ENCODE measurements around the gene ACTG1. TPM values are rescaled to one million over a fixed set of nuclear protein-coding genes. Genes with fewer than 3 reads are reported as not detected.

Gene ACTG1
- total RNA-seq, 5 donors from 2014 or later (not counting 1 experiment from before 2014, with no cell fraction given): 1,183 to 1,383 (median 1,262) TPM

DNA sequence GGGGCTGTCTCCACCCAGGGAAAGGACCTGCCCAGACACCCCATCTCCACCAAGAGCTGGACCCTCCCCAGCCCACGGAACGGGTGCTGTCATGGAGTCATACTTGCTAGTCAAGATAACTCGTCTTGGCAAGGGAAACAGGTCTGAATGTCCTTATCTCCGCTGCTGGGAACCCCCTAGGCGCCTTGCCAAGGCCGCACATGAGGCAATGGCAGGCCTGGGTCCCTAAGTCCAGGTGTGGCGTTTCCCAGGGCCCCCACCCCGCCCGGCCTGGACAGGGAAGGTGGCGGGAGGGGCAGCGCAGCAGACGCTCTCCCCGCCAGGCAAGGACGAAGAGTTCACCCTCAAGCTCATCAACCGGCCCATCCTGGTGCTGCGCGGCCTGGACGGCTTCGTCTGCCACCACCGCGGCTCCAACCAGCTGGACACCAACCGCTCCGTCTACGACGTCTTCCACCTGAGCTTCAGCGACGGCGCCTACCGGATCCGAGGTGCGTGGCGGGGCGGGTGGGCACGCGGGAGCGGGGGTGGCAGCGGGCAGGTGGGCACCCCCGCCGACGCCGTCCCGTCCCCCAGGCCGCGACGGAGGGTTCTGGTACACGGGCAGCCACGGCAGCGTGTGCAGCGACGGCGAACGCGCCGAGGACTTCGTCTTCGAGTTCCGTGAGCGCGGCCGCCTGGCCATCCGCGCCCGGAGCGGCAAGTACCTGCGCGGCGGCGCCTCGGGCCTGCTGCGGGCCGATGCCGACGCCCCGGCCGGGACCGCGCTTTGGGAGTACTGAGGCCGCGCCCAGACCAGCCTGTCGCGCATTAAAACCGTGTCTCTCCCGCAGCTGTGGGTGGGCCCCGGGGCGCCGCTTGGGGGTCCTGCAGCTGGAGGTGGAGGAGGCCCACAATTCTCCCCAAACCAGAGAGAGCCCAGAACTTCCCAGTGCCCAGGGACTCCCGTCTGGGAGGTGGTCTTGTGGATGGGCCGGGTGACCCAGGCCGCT lies 24.0 kb upstream of the ACTG1 start:
- Histone ChIP-seq H3K4me1 (ENCODE audit: control insufficient read depth in 1 of 2, extremely low read depth in 1 of 2, insufficient read depth in 2 of 2, low read length in 2 of 2) (peaks cover 0 to 26% of the 10 kb centered on the region in 2 experiments), H3K4me3 (ENCODE audit: control insufficient read depth in 1 of 2, extremely low read depth in 1 of 2, low read length in 1 of 2) (no peak overlapping the region), H3K9me3 (no peaks in the 10 kb centered on the region), H3K27me3 (replicated peaks in 1 of 2; ENCODE audit: control insufficient read depth in 2 of 2, extremely low read depth in 1 of 2, insufficient read depth in 2 of 2, low read length in 1 of 2) (peaks cover 8 to 63% of the 10 kb centered on the region in 2 experiments), H3K27ac (ENCODE audit: low read length) (no peak overlapping the region), H3K36me3 (ENCODE audit: control insufficient read depth in 2 of 2, extremely low read depth in 1 of 2, insufficient read depth in 1 of 2, low read length in 1 of 2) (peaks cover 5 to 14% of the 10 kb centered on the region in 2 donors)
- peaks cover 0 to 3% (median 0%) of the 10 kb centered on the region in 3 donors for H3K4me1 Mint-ChIP-seq
- H3K9me3 Mint-ChIP-seq: no peaks in the 10 kb centered on the region
- DNase-seq: peak in 1 of 35 experiments; percentile 27
- H3K36me3 Mint-ChIP-seq: peaks cover 11% of the 10 kb centered on the region
- H3K4me3 Mint-ChIP-seq: no peak overlapping the region
- H3K27ac Mint-ChIP-seq: no peak overlapping the region
- POLR2A ChIA-PET: no interaction called here
- peak in 3 of 4 experiments; percentile 23 to 37 (median 27) for ATAC-seq (replicated peaks in 1 of 4)
- WGBS (ENCODE audit: insufficient coverage): 14% methylated on average over 86 of the region's 89 CpGs
- H3K27me3 Mint-ChIP-seq: peaks cover 12 to 27% of the 10 kb centered on the region in 2 donors
- CTCF ChIA-PET: no interaction called here

GRCh38 chr17:81535480-81536298 lies 23.1 kb upstream of the ACTG1 start:
- H3K36me3 Mint-ChIP-seq: peaks cover 8% of the 10 kb centered on the region
- H3K4me3 ChIP-seq (ENCODE audit: control insufficient read depth in 1 of 2, extremely low read depth in 1 of 2, low read length in 1 of 2): no peak overlapping the region
- 87% methylated on average over 11 of the region's 13 CpGs for WGBS (ENCODE audit: insufficient coverage)
- DNase-seq (no peak), ATAC-seq (replicated peaks in 1 of 4) (no peak)
- no peak overlapping the region for H3K4me3 Mint-ChIP-seq
- no peak overlapping the region for H3K27ac ChIP-seq (ENCODE audit: low read length)
- CTCF ChIA-PET: no interaction called here
- peaks cover 12 to 27% of the 10 kb centered on the region in 2 donors for H3K27me3 Mint-ChIP-seq
- H3K27ac Mint-ChIP-seq: no peak overlapping the region
- H3K4me1 Mint-ChIP-seq: peaks cover 0 to 3% (median 0%) of the 10 kb centered on the region in 3 donors
- POLR2A ChIA-PET: no interaction called here
- H3K27me3 ChIP-seq (replicated peaks in 1 of 2; ENCODE audit: control insufficient read depth in 2 of 2, extremely low read depth in 1 of 2, insufficient read depth in 2 of 2, low read length in 1 of 2): peaks cover 8 to 62% of the 10 kb centered on the region in 2 experiments
- H3K9me3 ChIP-seq: no peaks in the 10 kb centered on the region
- peaks cover 5 to 10% of the 10 kb centered on the region in 2 donors for H3K36me3 ChIP-seq (ENCODE audit: control insufficient read depth in 2 of 2, extremely low read depth in 1 of 2, insufficient read depth in 1 of 2, low read length in 1 of 2)
- peaks cover 0 to 26% of the 10 kb centered on the region in 2 experiments for H3K4me1 ChIP-seq (ENCODE audit: control insufficient read depth in 1 of 2, extremely low read depth in 1 of 2, insufficient read depth in 2 of 2, low read length in 2 of 2)
- no peaks in the 10 kb centered on the region for H3K9me3 Mint-ChIP-seq

GRCh38 chr17:81535007-81535328 lies 22.4 kb upstream of the ACTG1 start:
- Histone ChIP-seq H3K27ac (ENCODE audit: low read length) (no peak overlapping the region), H3K36me3 (ENCODE audit: control insufficient read depth in 2 of 2, extremely low read depth in 1 of 2, insufficient read depth in 1 of 2, low read length in 1 of 2) (peaks cover 0 to 4% of the 10 kb centered on the region in 2 donors), H3K4me3 (ENCODE audit: control insufficient read depth in 1 of 2, extremely low read depth in 1 of 2, low read length in 1 of 2) (no peak overlapping the region), H3K4me1 (ENCODE audit: control insufficient read depth in 1 of 2, extremely low read depth in 1 of 2, insufficient read depth in 2 of 2, low read length in 2 of 2) (peaks cover 0 to 26% of the 10 kb centered on the region in 2 experiments), H3K9me3 (no peaks in the 10 kb centered on the region), H3K27me3 (replicated peaks in 1 of 2; ENCODE audit: control insufficient read depth in 2 of 2, extremely low read depth in 1 of 2, insufficient read depth in 2 of 2, low read length in 1 of 2) (peaks cover 8 to 62% of the 10 kb centered on the region in 2 experiments)
- no peak overlapping the region for H3K4me3 Mint-ChIP-seq
- POLR2A ChIA-PET: no interaction called here
- whole genome bisulfite sequencing (ENCODE audit: insufficient coverage): 82% methylated on average over 4 of the region's 5 CpGs
- H3K27me3 Mint-ChIP-seq: peaks cover 12 to 27% of the 10 kb centered on the region in 2 donors
- no peaks in the 10 kb centered on the region for H3K9me3 Mint-ChIP-seq
- peaks cover 0 to 3% (median 0%) of the 10 kb centered on the region in 3 donors for H3K4me1 Mint-ChIP-seq
- peaks cover 8% of the 10 kb centered on the region for H3K36me3 Mint-ChIP-seq
- DNase-seq (no peak), ATAC-seq (replicated peaks in 1 of 4) (no peak)
- CTCF ChIA-PET: no interaction called here
- no peak overlapping the region for H3K27ac Mint-ChIP-seq

DNA sequence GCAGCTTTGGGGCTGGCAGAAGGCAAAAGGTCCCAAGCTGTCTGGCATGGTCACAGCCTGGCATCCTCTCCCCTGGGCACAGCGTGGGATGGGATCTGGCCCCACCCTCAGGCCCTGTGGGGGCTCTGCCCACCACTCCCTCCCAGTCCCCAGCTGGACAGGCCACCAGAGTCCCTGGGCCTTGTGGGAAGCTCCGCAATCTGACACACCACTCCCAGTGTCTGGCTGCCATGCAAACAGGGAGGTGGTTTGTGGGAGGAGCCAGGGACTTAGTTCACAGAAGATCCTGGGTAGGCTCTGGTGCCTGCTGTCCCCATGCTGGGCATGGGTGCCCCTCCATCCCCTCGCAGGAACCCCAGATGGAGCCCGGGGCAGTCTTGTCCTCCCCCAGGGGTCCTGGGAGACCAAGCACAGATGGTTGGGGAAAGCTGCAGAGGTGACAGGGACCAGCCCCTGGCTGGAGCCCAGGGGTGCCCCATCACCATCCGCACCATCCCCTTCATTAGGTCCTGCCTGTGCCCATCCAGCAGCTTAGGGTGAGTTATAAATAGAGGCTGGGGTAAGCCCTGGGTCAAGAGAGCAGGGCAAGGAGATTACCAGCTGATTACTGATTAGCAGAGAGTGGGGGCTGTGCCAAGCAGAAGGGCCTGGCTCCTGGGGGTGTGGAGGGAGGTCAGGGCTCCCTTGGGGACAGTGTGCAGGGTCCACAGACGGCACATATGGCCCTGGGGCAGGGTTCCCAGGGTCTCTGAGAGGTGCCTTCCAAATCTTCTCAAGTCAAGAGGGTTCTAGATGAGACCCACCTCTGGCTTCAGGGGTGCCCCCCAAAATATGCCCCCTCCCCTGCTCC lies 21.8 kb upstream of the ACTG1 start:
- Mint-ChIP-seq H3K9me3 (no peaks in the 10 kb centered on the region), H3K27me3 (peaks cover 12 to 27% of the 10 kb centered on the region in 2 donors), H3K27ac (no peak overlapping the region), H3K36me3 (peaks cover 8% of the 10 kb centered on the region), H3K4me1 (peaks cover 0 to 3% (median 0%) of the 10 kb centered on the region in 3 donors), H3K4me3 (no peak overlapping the region)
- WGBS (ENCODE audit: insufficient coverage): 70% methylated on average over 3 of the region's 6 CpGs
- Histone ChIP-seq H3K27ac (ENCODE audit: low read length) (no peak overlapping the region), H3K9me3 (no peaks in the 10 kb centered on the region), H3K27me3 (replicated peaks in 1 of 2; ENCODE audit: control insufficient read depth in 2 of 2, extremely low read depth in 1 of 2, insufficient read depth in 2 of 2, low read length in 1 of 2) (peaks cover 8 to 62% of the 10 kb centered on the region in 2 experiments), H3K36me3 (ENCODE audit: control insufficient read depth in 2 of 2, extremely low read depth in 1 of 2, insufficient read depth in 1 of 2, low read length in 1 of 2) (peaks cover 0 to 2% of the 10 kb centered on the region in 2 donors), H3K4me1 (ENCODE audit: control insufficient read depth in 1 of 2, extremely low read depth in 1 of 2, insufficient read depth in 2 of 2, low read length in 2 of 2) (peaks cover 0 to 26% of the 10 kb centered on the region in 2 experiments), H3K4me3 (ENCODE audit: control insufficient read depth in 1 of 2, extremely low read depth in 1 of 2, low read length in 1 of 2) (no peak overlapping the region)
- ChIA-PET CTCF (no interaction called here), POLR2A (no interaction called here)
- DNase-seq (no peak), ATAC-seq (replicated peaks in 1 of 4) (no peak)

DNA sequence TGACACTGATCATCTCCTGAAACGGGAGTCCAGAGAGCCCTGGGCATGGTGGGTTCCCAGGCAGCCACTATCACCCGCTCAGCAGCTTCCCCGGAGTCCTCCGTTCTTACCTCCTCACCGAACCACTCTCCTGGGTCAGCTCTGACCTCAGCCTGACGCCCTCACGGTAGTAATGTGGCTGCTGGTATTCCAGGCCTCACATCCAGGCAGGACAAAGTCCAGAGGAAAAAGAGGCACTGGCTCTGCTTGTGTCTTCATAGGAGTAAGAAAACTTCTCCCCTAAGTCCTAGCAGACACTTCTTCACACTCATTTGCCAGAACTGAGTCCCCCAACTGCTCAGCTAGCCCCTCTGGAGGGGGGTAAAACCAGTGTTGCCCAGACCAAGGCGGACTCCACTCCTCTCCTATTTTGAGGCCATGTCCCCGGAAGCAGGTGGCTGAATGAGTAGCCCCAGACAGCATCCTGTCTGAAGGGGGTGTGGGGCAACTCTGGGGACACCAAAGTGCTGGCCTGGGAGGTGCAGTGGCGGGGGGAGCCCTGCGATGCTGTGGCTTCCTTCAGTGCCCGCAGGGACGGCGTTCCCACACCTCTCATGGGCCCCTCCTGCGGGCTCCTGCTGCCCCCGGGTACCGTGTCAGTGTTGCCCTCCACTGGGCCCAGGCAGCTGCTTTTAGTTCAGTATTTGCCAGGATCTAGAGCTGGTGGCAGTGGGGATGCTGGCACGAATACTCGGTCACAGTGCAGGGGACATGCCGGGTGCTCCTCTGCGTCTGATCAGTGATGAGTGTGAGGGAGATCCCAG lies 20.9 kb upstream of the ACTG1 start:
- Mint-ChIP-seq H3K4me1 (peaks cover 0 to 3% (median 0%) of the 10 kb centered on the region in 3 donors), H3K4me3 (no peak overlapping the region), H3K27ac (no peak overlapping the region), H3K9me3 (no peaks in the 10 kb centered on the region), H3K36me3 (peaks cover 7% of the 10 kb centered on the region), H3K27me3 (peaks cover 12 to 27% of the 10 kb centered on the region in 2 donors)
- CTCF ChIA-PET: no interaction called here
- H3K4me3 ChIP-seq (ENCODE audit: control insufficient read depth in 1 of 2, extremely low read depth in 1 of 2, low read length in 1 of 2): no peak overlapping the region
- H3K9me3 ChIP-seq: no peaks in the 10 kb centered on the region
- ATAC-seq (replicated peaks in 1 of 4) (no peak), DNase-seq (no peak)
- POLR2A ChIA-PET: no interaction called here
- no peaks in the 10 kb centered on the region for H3K36me3 ChIP-seq (ENCODE audit: control insufficient read depth in 2 of 2, extremely low read depth in 1 of 2, insufficient read depth in 1 of 2, low read length in 1 of 2)
- H3K27ac ChIP-seq (ENCODE audit: low read length): no peak overlapping the region
- 52% methylated on average over 19 of the region's 21 CpGs for WGBS (ENCODE audit: insufficient coverage)
- H3K4me1 ChIP-seq (ENCODE audit: control insufficient read depth in 1 of 2, extremely low read depth in 1 of 2, insufficient read depth in 2 of 2, low read length in 2 of 2): peaks cover 0 to 26% of the 10 kb centered on the region in 2 experiments
- H3K27me3 ChIP-seq (replicated peaks in 1 of 2; ENCODE audit: control insufficient read depth in 2 of 2, extremely low read depth in 1 of 2, insufficient read depth in 2 of 2, low read length in 1 of 2): peaks cover 8 to 62% of the 10 kb centered on the region in 2 experiments

All from T-cell (primary cell).